Spleen (tissue), 11 donors: ENCODE data around the gene SLC17A3. TPM values are rescaled to one million over a fixed set of nuclear protein-coding genes. Genes with fewer than 3 reads are reported as not detected.

ENCODE experiments used
- DNase-seq: peaks from one replicate; pipeline ENCODE4 v3.0.0-alpha.2; 2020
- H3K27ac ChIP-seq, 8 donors: fragments of 200-600 bp; sonication (generic) in 7 of 8; 1 replicate in 4 of 8; 2 replicates in 4 of 8; pipeline versions ENCODE4 v1.5.0 to v1.8.0; 2016 to 2021; ENCODE audit warnings: inconsistent platforms in 4 of 8, mild to moderate bottlenecking in 4 of 8, moderate library complexity in 1 of 8
- H3K27me3 ChIP-seq, 7 donors: fragments of 200-600 bp; sonication (generic) in 6 of 7; replicated peaks in 1 of 7; 1 replicate in 4 of 7; 2 replicates in 3 of 7; pipeline versions ENCODE4 v1.5.0 to v1.8.0; 2016 to 2021; ENCODE audit warnings: inconsistent platforms in 3 of 7, mild to moderate bottlenecking in 1 of 7
- H3K36me3 ChIP-seq, 6 donors: fragments of 200-600 bp; sonication (generic) in 5 of 6; 1 replicate in 4 of 6; 2 replicates in 2 of 6; pipeline versions ENCODE4 v1.5.0 to v1.8.0; 2016 to 2021; ENCODE audit warnings: inconsistent platforms in 2 of 6
- H3K4me1 ChIP-seq, 6 donors: fragments of 200-600 bp; sonication (generic) in 5 of 6; 1 replicate in 3 of 6; 2 replicates in 3 of 6; pipeline versions ENCODE4 v1.5.0 to v1.8.0; 2016 to 2021; ENCODE audit warnings: inconsistent platforms in 3 of 6
- H3K4me3 ChIP-seq, 8 donors: fragments of 200-600 bp; sonication (generic) in 7 of 8; 1 replicate in 4 of 8; 2 replicates in 4 of 8; pipeline versions ENCODE4 v1.5.0 to v1.8.0; 2016 to 2021; ENCODE audit warnings: inconsistent platforms in 4 of 8, mild to moderate bottlenecking in 4 of 8, moderate library complexity in 2 of 8
- H3K9me3 ChIP-seq, 8 donors: fragments of 200-600 bp; sonication (generic) in 7 of 8; 1 replicate in 4 of 8; 2 replicates in 4 of 8; pipeline versions ENCODE4 v1.5.0 to v1.8.0; 2016 to 2021; ENCODE audit warnings: inconsistent platforms in 4 of 8
- CTCF ChIP-seq, 11 experiments: fragments of 200-600 bp in 7 of 11; fragments of 450-650 bp in 4 of 11; sonication (generic) in 4 of 11; IDR thresholded peaks in 8 of 11; conservative IDR thresholded peaks in 3 of 11; 1 replicate in 7 of 11; 2 replicates in 4 of 11; pipeline versions ENCODE4 v1.4.0 to v1.8.0; 2016 to 2021; ENCODE audit warnings: antibody characterized with exemption in 11 of 11, inconsistent platforms in 4 of 11, mild to moderate bottlenecking in 1 of 11
- POLR2A ChIP-seq, 3 donors: fragments of 450-650 bp; IDR thresholded peaks; one replicate each; pipeline ENCODE4 v1.5.1; 2017; ENCODE audit warnings: antibody characterized with exemption in 3 of 3, mild to moderate bottlenecking in 1 of 3
- POLR2AphosphoS5 ChIP-seq, 3 donors: sonication (generic); formaldehyde crosslinking; IDR thresholded peaks; one replicate each; pipeline ENCODE4 v1.5.1; 2017; ENCODE audit warnings: antibody characterized with exemption in 3 of 3
- WGBS, 5 donors: extraction: QIAGEN DNeasy Blood & Tissue Kit in 3 of 5; methylation state at CpG; one replicate each; pipeline versions ENCODE4 v1.1.5 to v1.1.7; 2013 to 2018; 5-methylcytosine and 5-hydroxymethylcytosine counted together
- intact Hi-C: fragments of 100-400 bp; cut with DNase I; formaldehyde crosslinking; loops from one replicate; pipeline ENCODE4 v1.15.0; 2023; ENCODE audit warnings: low total_unique reads
- polyA plus RNA-seq, 3 donors: library from polyadenylated mRNA; stranded (reverse); fragments of 200-250 nt; gene quantifications; one replicate each; pipeline ENCODE4 v1.2.1, GENCODE V29; 2013
- total RNA-seq, 7 donors: library from RNA; depleted of rRNA in 3 of 7; stranded (reverse); fragments of >200 nt in 3 of 7; fragmentation: NEBNext Ultra II Directional in 4 of 7; extraction: Animal tissue kit (Norgen Biotek cat#: 25700) in 4 of 7; gene quantifications; one replicate each; pipeline versions ENCODE4 v1.1.0 to v1.2.1, GENCODE V29; 2016 to 2021
- donor health status: healthy with polysubstance abuse.
- donor health status: DM: no; HTN: no; CAD: no; lungs with moderate emphysema.
- donor health status: DM: no; HTN: no; CAD: no.
- donor health status: Bipolar disorder and iron deficiency.
- donor health status: healthy.
- donor health status: DM: no; HTN: no; CAD: no.
- donor health status: DM: yes; HTN: yes; CAD: no.

Gene SLC17A3
- total and polyA plus RNA-seq, 10 donors = 0.11 TPM; not detected in 9

GRCh38 chr6:25889877-25890853, 16.1 kb upstream of the SLC17A3 start:
- intact Hi-C loops = no loop called here
- 51 to 74% (median 67%) methylated on average over 5 of the region's 5 CpGs for WGBS, 5 donors
- no peak for DNase-seq
- H3K36me3 ChIP-seq = no peaks in the 10 kb centered on the region
- no peak overlapping the region for H3K4me3 ChIP-seq
- H3K27me3 ChIP-seq = no peaks in the 10 kb centered on the region
- no peak overlapping the region for H3K27ac ChIP-seq
- H3K9me3 ChIP-seq = no peaks in the 10 kb centered on the region
- TF ChIP-seq POLR2A (IDR thresholded peaks at IDR 0.05) (no peak), POLR2AphosphoS5 (IDR thresholded peaks at IDR 0.05) (no peak), CTCF (IDR thresholded peaks at IDR 0.05 in 8 of 11, conservative IDR thresholded peaks at IDR 0.05 in 3 of 11) (peak in 4 of 11 experiments; percentile 12 to 33 (median 24))
- no peaks in the 10 kb centered on the region for H3K4me1 ChIP-seq

DNA sequence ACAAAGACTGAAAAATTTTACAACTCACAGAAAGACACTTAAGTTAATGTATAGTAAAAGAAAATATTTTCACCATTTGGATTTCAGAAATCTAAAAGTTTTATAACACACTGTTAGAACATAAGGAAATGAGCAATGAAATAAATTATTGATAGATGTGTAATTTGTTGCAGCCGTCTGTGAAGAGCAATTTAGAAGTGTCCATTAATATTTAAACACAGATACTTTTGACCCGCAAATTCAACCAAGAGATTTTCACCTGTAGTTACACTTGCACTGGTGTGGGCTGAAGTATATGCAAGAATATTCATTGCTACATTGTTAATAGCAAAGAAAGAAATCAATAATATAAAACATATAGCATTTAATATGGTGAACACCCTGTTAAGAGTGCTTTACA, 14.6 kb upstream of the SLC17A3 start:
- no peak overlapping the region for H3K27ac ChIP-seq
- 85 to 93% (median 88%) methylated on average over 2 of the region's 2 CpGs for WGBS, 5 donors
- H3K4me3 ChIP-seq = no peak overlapping the region
- TF ChIP-seq POLR2A (IDR thresholded peaks at IDR 0.05) = no peak
- no peak for TF ChIP-seq CTCF (IDR thresholded peaks at IDR 0.05 in 8 of 11, conservative IDR thresholded peaks at IDR 0.05 in 3 of 11)
- TF ChIP-seq POLR2AphosphoS5 (IDR thresholded peaks at IDR 0.05) = no peak
- H3K9me3 ChIP-seq = no peaks in the 10 kb centered on the region
- no peak for DNase-seq
- intact Hi-C loops = no loop called here
- H3K36me3 ChIP-seq = no peaks in the 10 kb centered on the region
- H3K4me1 ChIP-seq = no peaks in the 10 kb centered on the region
- H3K27me3 ChIP-seq = no peaks in the 10 kb centered on the region

DNA sequence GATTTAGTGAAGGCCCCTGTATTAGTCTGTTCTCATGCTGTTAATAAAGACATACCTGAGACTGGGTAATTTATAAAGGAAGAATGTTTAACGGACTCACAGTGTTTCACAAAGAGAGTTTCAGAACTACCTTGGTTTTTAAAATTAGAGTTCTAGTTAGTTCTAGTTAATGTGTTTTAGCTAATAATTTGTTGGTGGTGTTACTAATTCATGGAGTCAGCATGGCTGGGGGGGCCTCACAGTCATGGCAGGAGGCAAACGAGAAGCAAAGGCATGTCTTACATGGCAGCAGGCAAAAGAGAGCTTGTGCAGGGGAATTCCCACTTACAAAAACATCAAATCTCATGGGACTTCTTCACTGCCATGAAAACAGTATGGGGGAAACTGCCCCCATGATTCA, 12.0 kb upstream of the SLC17A3 start:
- no peaks in the 10 kb centered on the region for H3K36me3 ChIP-seq
- no peak overlapping the region for H3K27ac ChIP-seq
- no peaks in the 10 kb centered on the region for H3K4me1 ChIP-seq
- H3K4me3 ChIP-seq = no peak overlapping the region
- 91 to 100% (median 95%) methylated on average over 2 of the region's 2 CpGs for WGBS, 5 donors
- peaks cover 0 to 4% (median 0%) of the 10 kb centered on the region in 7 donors for H3K27me3 ChIP-seq
- no peaks in the 10 kb centered on the region for H3K9me3 ChIP-seq
- no peak for TF ChIP-seq CTCF (IDR thresholded peaks at IDR 0.05 in 8 of 11, conservative IDR thresholded peaks at IDR 0.05 in 3 of 11)
- no peak for TF ChIP-seq POLR2AphosphoS5 (IDR thresholded peaks at IDR 0.05)
- TF ChIP-seq POLR2A (IDR thresholded peaks at IDR 0.05) = no peak
- intact Hi-C loops = no loop called here
- DNase-seq = no peak

- no peak for TF ChIP-seq POLR2AphosphoS5 (IDR thresholded peaks at IDR 0.05)
- TF ChIP-seq CTCF (IDR thresholded peaks at IDR 0.05 in 8 of 11, conservative IDR thresholded peaks at IDR 0.05 in 3 of 11) = no peak
- no peak for TF ChIP-seq POLR2A (IDR thresholded peaks at IDR 0.05)
- Histone ChIP-seq H3K4me1 (no peaks in the 10 kb centered on the region), H3K9me3 (no peaks in the 10 kb centered on the region), H3K4me3 (no peak overlapping the region), H3K27ac (no peak overlapping the region), H3K27me3 (peaks cover 0 to 4% (median 0%) of the 10 kb centered on the region in 7 donors), H3K36me3 (no peaks in the 10 kb centered on the region)
- DNase-seq = no peak
- intact Hi-C loops = no loop called here
- 53 to 65% (median 62%) methylated on average over 2 of the region's 2 CpGs for WGBS, 5 donors
These were observed 9.9 kb upstream of the SLC17A3 start for GRCh38 chr6:25883991-25884390.
